ENCODE results near the gene CHGA. TPM values are rescaled to one million over a fixed set of nuclear protein-coding genes. Genes with fewer than 3 reads are reported as not detected.

The CHGA gene
- total and polyA plus RNA-seq, 2 of the 13 experiments (the other 11 are each of a cell fraction or from before 2014, with no cell fraction given): not detected

DNA sequence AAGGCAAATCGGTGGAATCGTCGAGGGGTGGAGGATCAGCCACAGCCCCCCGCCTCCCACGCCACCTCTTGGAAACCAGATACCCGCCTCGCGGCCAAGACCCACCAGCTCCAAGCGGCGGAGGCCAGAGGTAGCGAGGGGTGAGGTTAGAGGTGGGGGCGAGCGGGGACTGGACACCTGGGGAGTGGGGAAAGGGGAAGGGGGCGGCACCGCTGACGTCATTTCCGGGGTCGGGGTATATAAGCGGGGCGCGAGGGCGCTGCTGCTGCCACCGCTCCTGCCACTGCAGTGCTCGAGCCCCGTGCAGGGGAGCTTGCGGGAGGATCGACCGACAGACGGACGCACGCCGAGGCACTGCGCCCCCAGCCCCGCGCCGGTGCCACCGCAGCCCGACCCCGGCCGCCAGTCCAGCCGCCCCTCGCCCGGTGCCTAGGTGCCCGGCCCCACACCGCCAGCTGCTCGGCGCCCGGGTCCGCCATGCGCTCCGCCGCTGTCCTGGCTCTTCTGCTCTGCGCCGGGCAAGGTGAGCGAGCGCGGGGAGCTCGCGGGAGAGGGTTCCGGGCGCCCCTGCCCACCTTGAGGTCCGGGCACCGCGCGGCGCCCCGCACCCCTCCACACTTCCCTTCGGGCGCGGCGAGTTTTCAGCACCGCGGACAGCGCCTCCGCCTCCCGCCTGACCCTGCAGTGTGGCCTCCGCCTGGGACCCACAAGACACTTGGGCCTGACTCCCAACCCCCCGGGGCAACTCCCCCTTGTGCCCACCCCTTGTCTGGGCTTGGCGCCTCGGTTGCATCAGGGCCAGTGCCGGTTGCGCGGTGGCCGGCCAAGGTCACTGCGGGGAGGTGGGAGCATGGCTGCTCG, at the start of gene CHGA (continued):
- TF ChIP-seq MZF1 (CRISPR knock-in tag; IDR thresholded peaks at IDR 0.05; ENCODE audit: borderline replicate concordance) (0 out of 2 replicates have a peak, but pooled peaks have one; percentile 61), MXI1 (IDR thresholded peaks at IDR 0.05; ENCODE audit: borderline replicate concordance, low read depth, low read length) (peak; percentile 58; the same call in 2 of the 3 replicates), WIZ (CRISPR knock-in tag; IDR thresholded peaks at IDR 0.05) (peak; percentile 99), MTA3 (CRISPR knock-in tag; IDR thresholded peaks at IDR 0.05) (0 out of 2 replicates have a peak, but pooled peaks have one; percentile 55), ZFP36 (IDR thresholded peaks at IDR 0.05; ENCODE audit: borderline replicate concordance, low read depth, low read length, partially characterized antibody) (no peak), KDM4B (CRISPR knock-in tag; IDR thresholded peaks at IDR 0.05) (peak; percentile 97), ZNF790 (CRISPR knock-in tag; IDR thresholded peaks at IDR 0.05; ENCODE audit: borderline replicate concordance) (peak; percentile 88), KDM1A (CRISPR knock-in tag; IDR thresholded peaks at IDR 0.05) (no peak), SOX5 (CRISPR knock-in tag; IDR thresholded peaks at IDR 0.05; ENCODE audit: borderline replicate concordance) (peak; percentile 66), ZNF569 (CRISPR knock-in tag; IDR thresholded peaks at IDR 0.05; ENCODE audit: borderline replicate concordance) (no peak), MEIS1 (CRISPR knock-in tag; IDR thresholded peaks at IDR 0.05; ENCODE audit: borderline replicate concordance) (peak; percentile 65; the same call in 1 of the 2 replicates)
- TF ChIP-seq, protein P1, sequence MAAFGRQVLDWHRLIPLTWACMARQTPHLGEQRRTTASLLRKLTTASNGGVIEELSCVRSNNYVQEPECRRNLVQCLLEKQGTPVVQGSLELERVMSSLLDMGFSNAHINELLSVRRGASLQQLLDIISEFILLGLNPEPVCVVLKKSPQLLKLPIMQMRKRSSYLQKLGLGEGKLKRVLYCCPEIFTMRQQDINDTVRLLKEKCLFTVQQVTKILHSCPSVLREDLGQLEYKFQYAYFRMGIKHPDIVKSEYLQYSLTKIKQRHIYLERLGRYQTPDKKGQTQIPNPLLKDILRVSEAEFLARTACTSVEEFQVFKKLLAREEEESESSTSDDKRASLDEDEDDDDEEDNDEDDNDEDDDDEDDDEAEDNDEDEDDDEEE (CRISPR knock-in tag; IDR thresholded peaks at IDR 0.05): peak; percentile 93
- TF ChIP-seq, protein P2, sequence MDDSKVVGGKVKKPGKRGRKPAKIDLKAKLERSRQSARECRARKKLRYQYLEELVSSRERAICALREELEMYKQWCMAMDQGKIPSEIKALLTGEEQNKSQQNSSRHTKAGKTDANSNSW (CRISPR knock-in tag; IDR thresholded peaks at IDR 0.05; ENCODE audit: borderline replicate concordance): peak; percentile 75; the same call in 1 of the 2 replicates
- TF ChIP-seq, protein P3, sequence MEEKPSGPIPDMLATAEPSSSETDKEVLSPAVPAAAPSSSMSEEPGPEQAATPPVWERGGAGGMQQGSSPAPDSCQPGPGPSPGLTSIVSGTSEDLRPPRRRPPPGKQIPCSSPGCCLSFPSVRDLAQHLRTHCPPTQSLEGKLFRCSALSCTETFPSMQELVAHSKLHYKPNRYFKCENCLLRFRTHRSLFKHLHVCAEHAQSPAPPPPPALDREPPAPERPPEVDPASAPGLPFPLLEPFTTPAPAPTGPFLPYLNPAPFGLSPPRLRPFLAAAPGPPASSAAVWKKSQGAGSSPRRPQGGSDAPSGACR (CRISPR knock-in tag; IDR thresholded peaks at IDR 0.05): 0 out of 2 replicates have a peak, but pooled peaks have one; percentile 30
- TF ChIP-seq, protein P4, sequence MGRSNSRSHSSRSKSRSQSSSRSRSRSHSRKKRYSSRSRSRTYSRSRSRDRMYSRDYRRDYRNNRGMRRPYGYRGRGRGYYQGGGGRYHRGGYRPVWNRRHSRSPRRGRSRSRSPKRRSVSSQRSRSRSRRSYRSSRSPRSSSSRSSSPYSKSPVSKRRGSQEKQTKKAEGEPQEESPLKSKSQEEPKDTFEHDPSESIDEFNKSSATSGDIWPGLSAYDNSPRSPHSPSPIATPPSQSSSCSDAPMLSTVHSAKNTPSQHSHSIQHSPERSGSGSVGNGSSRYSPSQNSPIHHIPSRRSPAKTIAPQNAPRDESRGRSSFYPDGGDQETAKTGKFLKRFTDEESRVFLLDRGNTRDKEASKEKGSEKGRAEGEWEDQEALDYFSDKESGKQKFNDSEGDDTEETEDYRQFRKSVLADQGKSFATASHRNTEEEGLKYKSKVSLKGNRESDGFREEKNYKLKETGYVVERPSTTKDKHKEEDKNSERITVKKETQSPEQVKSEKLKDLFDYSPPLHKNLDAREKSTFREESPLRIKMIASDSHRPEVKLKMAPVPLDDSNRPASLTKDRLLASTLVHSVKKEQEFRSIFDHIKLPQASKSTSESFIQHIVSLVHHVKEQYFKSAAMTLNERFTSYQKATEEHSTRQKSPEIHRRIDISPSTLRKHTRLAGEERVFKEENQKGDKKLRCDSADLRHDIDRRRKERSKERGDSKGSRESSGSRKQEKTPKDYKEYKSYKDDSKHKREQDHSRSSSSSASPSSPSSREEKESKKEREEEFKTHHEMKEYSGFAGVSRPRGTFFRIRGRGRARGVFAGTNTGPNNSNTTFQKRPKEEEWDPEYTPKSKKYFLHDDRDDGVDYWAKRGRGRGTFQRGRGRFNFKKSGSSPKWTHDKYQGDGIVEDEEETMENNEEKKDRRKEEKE (IDR thresholded peaks at IDR 0.05): no peak
- TF ChIP-seq, protein P5, sequence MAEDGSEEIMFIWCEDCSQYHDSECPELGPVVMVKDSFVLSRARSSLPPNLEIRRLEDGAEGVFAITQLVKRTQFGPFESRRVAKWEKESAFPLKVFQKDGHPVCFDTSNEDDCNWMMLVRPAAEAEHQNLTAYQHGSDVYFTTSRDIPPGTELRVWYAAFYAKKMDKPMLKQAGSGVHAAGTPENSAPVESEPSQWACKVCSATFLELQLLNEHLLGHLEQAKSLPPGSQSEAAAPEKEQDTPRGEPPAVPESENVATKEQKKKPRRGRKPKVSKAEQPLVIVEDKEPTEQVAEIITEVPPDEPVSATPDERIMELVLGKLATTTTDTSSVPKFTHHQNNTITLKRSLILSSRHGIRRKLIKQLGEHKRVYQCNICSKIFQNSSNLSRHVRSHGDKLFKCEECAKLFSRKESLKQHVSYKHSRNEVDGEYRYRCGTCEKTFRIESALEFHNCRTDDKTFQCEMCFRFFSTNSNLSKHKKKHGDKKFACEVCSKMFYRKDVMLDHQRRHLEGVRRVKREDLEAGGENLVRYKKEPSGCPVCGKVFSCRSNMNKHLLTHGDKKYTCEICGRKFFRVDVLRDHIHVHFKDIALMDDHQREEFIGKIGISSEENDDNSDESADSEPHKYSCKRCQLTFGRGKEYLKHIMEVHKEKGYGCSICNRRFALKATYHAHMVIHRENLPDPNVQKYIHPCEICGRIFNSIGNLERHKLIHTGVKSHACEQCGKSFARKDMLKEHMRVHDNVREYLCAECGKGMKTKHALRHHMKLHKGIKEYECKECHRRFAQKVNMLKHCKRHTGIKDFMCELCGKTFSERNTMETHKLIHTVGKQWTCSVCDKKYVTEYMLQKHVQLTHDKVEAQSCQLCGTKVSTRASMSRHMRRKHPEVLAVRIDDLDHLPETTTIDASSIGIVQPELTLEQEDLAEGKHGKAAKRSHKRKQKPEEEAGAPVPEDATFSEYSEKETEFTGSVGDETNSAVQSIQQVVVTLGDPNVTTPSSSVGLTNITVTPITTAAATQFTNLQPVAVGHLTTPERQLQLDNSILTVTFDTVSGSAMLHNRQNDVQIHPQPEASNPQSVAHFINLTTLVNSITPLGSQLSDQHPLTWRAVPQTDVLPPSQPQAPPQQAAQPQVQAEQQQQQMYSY (CRISPR knock-in tag; IDR thresholded peaks at IDR 0.05): 0 out of 2 replicates have a peak, but pooled peaks have one; percentile 41
- TF ChIP-seq, protein P6, sequence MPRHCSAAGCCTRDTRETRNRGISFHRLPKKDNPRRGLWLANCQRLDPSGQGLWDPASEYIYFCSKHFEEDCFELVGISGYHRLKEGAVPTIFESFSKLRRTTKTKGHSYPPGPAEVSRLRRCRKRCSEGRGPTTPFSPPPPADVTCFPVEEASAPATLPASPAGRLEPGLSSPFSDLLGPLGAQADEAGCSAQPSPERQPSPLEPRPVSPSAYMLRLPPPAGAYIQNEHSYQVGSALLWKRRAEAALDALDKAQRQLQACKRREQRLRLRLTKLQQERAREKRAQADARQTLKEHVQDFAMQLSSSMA (CRISPR knock-in tag; IDR thresholded peaks at IDR 0.05): peak; percentile 76; the same call in 1 of the 2 replicates
